Stimulated activated CD8-positive, alpha-beta memory T cell treated with anti-CD3 and anti-CD28 coated beads, Interleukin-4, amount 100 ng/mL, for 24 hours (primary cell): ENCODE results near the gene OSBP.
"Not testable (repeated sequence)": the region's sequence is repeated elsewhere in the genome, so short reads cannot be mapped to it uniquely, and the experiment has no call there.

Experiments
- DNase-seq: peaks from one replicate; pipeline ENCODE4 v3.0.0-alpha.2; 2020; ENCODE audit warnings: low read depth

The OSBP gene

DNA sequence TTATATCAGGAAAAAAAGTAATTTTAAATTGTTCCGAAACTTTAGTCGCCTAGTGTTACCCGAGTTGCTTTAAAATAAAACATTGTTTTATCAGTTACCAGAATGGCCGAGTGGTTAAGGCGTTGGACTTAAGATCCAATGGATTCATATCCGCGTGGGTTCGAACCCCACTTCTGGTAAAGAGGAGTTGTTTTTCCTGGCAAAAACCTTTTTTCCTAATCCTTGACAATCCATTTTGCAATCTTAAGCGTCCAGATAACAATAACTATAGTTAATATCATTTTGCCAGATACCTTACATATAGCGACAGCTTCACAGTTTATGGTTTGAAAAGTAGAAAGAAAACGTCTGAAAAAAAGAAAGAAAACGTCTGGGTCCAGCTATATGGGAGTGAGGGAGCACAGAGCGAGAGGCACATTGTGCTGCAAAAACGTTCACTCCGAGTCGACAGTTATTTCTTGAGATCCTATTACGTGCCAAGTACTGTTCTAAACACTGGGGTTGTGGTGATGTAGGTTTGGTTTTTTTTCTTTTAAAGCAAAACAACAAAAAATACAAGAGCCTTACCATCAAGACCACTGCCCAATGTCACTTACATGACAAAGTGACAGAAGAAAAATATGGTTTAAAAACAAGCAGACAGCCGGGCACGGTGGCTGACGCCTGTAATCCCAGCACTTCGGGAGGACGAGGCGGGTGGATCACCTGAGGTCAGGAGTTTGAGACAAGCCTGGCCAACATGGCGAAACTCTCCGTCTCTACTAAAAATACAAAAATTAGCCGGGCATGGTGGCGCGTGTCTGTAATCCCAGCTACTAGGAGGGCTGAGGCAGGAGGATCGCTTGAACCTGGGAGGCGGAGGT is 63.7 kb downstream of the OSBP start:
- DNase-seq: no peak

DNA sequence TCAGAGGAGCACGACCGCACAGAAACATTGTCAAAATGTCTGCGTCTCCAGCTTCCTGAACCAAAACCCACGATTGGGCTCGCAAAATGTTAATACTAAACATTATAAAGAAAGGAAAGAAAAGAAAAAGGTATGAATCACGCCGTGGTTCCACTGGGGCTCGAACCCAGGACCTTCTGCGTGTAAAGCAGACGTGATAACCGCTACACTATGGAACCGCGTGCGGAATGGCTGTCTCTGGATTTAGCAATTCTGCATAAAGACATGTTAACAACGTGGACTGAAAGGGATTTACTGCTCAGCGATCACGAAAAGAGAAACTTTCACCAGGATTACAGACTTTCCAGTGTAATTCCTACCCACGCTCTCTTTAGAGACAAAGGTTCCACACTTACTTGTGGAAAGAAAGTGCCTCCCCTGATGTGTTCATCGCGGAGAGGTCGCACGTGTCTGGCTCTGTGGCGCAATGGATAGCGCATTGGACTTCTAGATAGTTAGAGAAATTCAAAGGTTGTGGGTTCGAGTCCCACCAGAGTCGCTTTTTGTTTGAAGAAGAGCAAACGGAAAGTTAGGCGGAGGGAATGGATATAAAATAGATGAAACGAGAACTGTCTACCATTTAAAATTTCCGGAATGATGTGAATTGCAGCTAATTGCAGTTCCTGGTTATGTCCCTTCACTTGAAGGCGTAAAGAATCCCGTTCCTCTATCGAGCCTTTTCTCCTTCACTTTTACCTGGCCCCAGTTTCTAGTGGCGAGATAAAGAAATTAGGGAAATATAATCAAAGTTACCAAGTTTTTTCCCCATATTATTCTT is 64.5 kb downstream of the OSBP start:
- DNase-seq: peak; percentile 69

DNA sequence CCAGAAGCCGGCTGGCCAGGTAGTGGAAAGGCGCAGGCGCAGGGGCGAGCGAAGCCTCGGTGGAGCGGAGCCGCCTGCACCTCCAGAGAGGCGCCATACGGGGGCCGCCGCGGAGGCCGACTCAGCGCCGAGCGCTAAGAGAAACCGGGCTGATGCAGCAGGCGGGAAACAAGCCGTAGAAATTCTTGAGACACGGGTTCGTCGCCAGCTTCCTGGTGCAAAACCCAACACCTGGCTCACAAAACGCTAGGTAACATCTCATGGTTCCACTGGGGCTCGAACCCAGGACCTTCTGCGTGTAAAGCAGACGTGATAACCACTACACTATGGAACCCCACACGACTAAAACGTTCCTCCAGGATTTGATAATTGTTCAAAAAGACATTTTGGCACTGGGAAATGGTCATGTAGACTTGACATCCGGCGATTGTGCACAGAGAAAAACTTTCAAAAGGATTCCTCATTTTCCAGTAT is 65.2 kb downstream of the OSBP start:
- DNase-seq: peak; percentile 78

DNA sequence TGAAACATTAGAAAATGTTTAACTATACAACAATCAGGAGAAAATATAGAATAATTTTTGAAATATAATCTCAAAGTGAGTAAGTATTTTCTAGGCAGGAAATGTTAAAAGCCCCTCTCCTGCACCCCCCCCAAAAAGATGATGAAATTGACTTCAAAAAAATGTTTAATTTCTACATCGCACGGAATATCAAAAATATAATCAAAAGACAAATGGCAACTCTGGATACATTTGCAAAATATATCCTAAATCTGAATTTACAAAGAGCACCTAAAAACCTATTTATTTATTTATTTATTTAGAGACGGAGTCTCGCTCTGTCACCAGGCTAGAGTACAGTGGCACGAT is 67.3 kb downstream of the OSBP start:
- no peak for DNase-seq

DNA sequence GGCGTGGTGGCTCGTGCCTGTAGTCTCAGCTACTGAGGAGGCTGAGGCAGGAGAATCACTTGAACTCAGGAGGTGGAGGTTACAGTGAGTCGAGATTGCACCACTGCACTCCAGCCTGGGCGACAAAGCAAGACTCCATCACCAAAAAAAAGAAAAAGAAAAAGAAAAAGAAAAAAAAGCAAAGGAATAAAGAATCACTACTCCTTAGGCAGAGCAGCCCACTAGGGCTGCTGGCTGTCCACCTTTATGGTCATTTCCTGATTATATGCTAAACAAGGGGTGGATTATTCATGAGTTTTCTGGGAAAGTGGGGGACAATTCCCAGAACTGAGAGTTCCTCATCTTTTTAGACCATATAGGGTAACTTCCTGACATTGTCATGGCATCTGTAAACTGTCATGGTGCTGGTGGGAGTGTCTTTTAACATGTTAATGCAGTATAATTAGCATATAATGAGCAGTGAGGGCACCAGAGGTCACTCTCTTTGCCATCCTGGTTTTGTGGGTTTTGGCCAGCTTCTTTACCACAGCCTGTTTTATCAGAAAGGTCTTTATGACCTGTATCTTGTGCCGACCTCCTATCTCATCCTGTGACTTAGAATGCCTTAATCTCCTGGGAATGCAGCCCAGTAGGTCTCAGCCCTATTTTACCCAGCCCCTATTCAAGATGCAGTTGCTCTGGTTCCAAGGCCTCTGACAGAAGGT is 67.8 kb downstream of the OSBP start:
- DNase-seq: not testable (repeated sequence)

DNA sequence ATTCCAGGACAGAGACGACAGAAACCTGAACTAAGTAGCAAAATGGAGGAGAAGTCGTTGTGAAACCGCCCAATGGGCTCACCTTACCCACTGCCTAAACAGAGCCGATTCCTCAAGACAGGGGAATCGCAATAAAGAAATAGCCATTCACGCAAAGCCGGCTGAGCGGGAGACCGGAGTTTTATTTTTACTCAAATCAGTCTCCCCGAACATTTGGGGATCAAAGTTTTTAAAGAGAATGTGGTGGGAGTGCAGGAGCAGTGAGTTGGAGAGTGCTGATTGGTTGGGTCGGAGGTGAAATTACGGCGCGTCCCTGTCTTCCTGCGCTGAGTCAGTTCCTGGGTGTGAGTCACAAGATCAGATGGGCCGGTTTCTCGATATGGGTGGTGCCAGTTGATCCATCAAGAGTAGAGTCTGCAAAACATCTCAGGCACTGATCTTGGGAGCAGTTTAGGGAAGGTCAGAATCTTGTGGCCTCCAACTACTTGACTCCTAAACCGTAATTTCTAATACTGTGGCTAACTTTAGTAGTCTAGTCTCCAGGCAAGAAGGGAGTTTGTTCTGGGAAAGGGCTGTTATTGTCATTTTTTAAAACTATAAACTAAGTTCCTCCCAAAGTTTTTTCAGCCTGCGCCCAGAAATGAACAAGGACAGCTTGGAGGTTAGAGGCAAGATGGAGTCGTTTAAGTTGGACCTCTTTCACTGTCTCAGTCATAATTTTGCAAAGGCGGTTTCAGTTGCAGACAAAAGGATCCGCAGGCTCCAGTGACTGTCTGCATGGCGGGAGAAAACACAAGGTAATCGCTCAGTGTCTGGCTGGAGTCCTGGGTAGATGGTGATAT is 70.2 kb downstream of the OSBP start:
- DNase-seq: no peak

DNA sequence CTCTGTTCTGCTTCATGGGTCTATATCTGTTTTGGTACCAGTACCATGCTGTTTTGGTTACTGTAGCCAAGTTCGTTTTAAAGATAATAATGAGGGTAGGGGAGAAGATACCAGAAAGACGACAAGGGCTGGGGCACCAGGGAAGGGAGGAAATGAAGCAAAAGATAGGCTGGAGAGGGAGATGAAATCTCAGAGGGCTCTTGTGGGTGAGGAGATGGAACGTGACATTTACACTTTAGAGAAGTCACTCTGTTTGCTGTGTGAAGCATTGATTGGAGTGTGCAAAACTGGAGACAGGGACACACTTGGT is 70.8 kb downstream of the OSBP start:
- no peak for DNase-seq

DNA sequence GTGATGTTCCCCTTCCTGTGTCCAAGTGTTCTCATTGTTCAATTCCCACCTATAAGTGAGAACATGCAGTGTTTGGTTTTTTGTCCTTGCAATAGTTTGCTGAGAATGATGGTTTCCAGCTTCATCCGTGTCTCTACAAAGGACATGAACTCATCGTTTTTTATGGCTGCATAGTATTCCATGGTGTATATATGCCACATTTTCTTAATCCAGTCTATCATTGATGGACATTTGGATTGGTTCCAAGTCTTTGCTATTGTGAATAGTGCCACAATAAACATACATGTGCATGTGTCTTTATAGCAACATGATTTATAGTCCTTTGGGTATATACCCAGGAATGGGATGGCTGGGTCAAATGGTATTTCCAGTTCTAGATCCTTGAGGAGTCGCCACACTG is 71.9 kb downstream of the OSBP start:
- not testable (repeated sequence) for DNase-seq

DNA sequence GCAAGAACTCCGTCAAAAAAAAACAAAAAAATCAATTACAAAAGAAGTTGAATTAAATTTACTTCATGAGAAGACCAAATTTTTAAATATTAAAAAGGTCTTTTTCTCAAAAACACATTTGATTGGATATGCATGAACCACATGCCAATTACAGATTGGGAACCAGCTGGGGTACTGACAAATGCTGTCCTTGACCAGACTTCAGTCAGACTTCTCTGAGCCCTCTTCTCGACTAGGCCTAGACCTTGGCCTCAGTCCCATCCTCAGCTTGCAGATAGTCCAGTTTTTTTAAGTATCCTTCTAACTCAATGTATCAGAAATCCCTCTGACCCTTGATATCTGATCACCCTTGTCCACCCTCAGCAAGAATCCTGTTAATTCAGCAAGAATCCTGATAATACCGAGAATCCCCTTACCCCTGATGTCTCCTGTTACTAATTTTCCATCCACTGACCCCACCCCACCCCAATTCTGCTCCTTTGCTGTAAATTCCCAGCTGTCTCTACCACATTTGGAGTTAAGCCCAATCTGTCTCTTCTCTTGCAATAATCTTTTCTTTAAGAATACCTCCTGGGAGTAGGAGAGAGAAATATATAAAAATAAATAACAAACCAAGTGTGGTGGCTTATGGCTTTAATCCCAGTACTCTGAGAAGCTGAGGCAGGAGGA is 73.3 kb downstream of the OSBP start:
- DNase-seq: no peak

DNA sequence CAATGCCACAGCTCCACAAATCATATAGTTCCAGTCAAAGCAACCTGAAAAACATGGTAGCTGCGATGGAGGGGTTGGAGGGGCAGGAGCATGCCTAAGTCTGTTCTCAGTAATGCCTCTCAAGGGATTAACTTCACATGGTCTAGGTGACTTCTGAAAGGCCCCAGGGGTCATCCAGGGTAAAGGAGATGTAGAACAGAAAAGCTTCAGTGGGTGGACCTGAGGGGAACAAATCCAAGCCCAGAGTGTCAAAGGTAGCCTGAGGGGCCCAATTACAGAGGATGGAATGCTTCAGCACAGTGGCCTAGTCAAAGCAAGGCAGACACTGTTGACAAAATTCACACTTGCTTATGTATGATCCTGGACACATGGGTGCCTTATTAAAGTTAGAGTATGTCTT is 80.9 kb downstream of the OSBP start:
- no peak for DNase-seq

DNA sequence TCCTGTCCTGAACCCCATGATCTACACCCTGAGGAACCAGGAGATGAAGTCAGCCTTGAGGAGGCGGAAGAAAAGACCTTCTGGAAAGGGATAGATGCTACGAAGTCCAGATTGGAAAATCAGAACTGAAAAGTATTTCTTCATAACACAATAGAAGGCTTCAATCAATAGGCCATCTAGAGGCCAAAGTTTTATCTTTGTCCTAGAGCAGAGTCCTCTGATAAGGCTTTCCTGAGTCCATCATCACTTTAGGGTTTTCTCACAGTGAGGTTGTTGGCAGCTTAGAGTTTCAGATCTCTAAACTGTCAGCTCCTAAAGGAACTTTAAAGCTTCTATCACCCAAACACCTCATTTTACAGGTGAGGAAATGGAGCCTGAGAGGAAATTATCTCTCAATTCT is 83.0 kb downstream of the OSBP start:
- DNase-seq: no peak

DNA sequence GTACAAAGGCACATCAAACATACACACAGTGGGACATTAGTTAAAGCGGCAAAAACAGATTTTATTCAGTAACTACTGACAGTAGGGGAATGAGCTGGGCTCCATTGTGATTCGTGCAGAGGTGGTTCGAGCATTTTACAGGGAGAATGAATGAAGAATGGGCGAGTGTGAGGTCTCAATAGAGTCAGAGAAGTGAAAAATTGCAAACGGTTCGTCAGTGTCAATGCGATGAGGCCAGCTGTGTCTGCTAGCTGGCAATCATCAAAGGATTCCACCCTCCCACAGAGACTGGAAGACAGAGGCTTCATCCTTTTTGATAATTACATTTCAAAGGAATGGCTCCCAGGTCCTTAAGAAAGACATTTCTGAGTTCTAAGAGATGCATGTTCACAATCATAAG is 86.9 kb downstream of the OSBP start:
- no peak for DNase-seq
